ENCODE measurements around the gene UBTFL1.
A peak's percentile ranks its signal among the peaks of the same experiment; 100 is the strongest.
"Not testable (repeated sequence)": the region's sequence is repeated elsewhere in the genome, so short reads cannot be mapped to it uniquely, and the experiment has no call there.

The UBTFL1 gene

GRCh38 chr11:90085650-90086049, at the start of gene UBTFL1:
Gene UBTFL1, plus strand, starts transcription at chr11:90085950. Its CDS starts 0 bp downstream, at chr11:90085950.
- not testable (repeated sequence) for DNase-seq (ENCODE audit: low read depth, low spot score)

GRCh38 chr11:90051591-90052209, 34.0 kb upstream of the UBTFL1 start:
- not testable (repeated sequence) for DNase-seq (ENCODE audit: low read depth, low spot score)

DNA sequence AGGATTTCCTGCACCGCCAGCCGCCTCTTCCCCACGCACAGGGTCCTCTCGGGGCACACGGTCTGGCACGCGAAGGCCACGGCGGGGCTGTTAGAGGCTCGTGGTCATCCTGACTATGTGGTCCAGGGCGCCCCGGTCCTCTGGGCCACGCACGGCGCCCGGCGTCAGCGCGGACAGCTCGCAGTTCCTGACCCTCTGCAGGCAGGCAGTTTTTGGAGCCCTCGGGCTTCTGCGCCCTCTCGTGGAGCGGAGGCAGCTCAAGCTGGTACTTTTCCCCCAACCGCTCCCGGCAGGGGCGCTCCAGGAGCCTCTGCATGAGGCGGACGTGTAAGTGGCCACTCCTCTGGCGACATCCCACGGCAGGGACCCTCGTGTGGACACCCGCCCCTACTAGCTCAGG, 33.4 kb upstream of the UBTFL1 start:
- DNase-seq (ENCODE audit: low read depth, low spot score) = not testable (repeated sequence)

DNA sequence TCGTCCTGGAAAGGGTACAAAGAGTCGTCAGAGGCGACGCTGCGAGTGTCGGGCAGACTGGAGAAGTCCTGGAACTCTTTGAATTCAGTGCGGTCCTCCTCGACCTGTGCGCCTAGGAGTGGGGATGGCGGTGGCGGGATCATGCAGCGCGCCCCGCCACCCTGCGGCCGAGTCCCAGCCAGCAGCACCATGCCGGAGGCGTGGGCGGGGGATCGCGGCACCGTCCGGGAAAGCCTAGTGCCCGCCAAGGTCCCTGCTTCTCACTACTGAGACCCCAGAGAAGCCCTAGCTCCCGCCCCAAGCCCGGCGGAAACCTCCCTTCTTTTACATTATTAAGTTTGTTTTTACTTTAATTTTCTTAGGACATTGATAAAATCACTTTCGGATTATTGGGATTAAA, 32.2 kb upstream of the UBTFL1 start:
- peak; percentile 0 for DNase-seq (ENCODE audit: low read depth, low spot score)

DNA sequence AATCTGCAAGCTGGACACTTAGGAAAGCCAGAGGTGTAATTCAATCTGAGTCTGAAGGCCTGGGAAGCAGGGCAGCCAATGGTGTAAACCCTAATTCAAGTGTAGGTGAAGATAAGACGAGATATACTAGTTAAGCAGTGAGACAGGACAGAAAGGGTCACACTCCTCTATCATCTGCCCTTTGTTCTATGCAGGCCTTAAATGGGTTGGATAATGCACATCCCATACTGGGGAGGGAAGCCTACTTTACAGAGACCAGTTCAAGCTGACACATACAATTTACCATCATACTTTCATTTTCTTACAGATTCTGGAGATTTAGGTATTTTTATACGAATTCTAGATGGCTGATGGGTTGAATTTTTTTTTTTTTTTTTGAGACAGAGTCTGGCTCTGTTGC, 3.0 kb downstream of the UBTFL1 start:
- not testable (repeated sequence) for DNase-seq (ENCODE audit: low read depth, low spot score)

DNA sequence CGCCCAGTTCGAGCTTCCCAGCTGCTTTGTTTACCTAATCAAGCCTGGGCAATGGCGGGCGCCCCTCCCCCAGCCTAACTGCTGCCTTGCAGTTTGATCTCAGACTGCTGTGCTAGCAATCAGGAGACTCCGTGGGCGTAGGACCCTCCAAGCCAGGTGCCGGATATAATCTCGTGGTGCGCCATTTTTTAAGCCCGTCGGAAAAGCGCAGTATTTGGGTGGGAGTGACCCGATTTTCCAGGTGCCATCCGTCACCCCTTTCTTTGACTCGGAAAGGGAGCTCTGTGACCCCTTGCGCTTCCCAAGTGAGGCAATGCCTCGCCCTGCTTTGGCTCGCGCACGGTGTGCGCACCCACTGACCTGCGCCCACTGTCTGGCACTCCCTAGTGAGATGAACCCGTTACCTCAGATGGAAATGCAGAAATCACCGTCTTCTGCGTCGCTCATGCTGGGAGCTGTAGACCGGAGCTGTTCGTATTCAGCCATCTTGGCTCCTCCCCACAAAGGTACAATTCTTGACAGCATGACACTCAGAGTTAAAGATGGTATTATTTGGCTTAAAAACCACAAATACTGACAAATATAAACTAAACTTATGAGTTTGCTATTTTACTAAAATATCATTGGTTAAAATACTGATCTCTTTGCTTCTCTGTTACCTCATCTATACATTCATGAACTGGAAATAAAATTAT, 9.6 kb downstream of the UBTFL1 start:
- DNase-seq (ENCODE audit: low read depth, low spot score) = not testable (repeated sequence)

GRCh38 chr11:90098261-90098660, 12.5 kb downstream of the UBTFL1 start:
- not testable (repeated sequence) for DNase-seq (ENCODE audit: low read depth, low spot score)

GRCh38 chr11:90100431-90100830, 14.7 kb downstream of the UBTFL1 start:
- DNase-seq (ENCODE audit: low read depth, low spot score) = no peak

GRCh38 chr11:90113541-90113940, 27.8 kb downstream of the UBTFL1 start:
- no peak for DNase-seq (ENCODE audit: low read depth, low spot score)

DNA sequence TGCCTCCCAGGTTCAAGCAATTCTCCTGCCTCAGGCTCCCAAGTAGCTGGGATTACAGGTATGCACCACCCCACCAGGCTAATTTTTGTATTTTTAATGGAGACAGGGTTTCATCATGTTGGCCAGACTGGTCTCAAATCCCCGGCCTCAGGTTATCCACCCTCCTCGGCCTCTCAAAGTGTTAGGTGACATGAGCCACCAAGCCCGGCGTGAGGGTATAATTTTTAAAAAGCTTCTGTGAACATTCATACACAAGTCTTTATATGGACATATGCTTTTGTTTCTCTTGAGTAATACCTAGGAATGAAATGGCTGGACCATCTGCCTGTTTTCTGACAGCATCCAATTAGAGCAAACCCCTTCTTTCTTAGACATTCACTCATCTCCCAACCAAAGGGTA, 34.4 kb downstream of the UBTFL1 start:
- no peak for DNase-seq (ENCODE audit: low read depth, low spot score)

DNA sequence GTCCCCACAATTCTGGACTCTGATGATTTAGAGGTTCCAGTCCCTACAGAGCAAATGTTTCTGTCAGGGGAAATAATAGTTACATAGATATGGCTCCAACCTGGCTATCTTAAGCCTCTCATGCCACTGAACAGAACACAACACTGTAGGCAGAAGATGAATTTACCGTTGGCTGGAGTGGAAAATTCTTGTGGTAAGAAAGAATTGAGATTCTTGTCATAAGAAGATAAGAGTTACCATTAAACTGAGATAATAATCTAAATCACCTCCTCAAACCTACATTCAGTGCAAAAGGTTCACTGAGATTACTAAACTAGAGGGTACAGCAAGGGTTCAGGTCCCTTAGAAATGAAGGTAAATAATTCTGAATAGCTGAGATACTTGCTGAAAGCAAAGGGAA, 38.6 kb downstream of the UBTFL1 start:
- no peak for DNase-seq (ENCODE audit: low read depth, low spot score)

GRCh38 chr11:90124946-90125345, 39.2 kb downstream of the UBTFL1 start:
- DNase-seq (ENCODE audit: low read depth, low spot score) = no peak

- DNase-seq (ENCODE audit: low read depth, low spot score) = peak; percentile 11
Measured at GRCh38 chr11:90133560-90134477, 48.1 kb downstream of the UBTFL1 start.

DNA sequence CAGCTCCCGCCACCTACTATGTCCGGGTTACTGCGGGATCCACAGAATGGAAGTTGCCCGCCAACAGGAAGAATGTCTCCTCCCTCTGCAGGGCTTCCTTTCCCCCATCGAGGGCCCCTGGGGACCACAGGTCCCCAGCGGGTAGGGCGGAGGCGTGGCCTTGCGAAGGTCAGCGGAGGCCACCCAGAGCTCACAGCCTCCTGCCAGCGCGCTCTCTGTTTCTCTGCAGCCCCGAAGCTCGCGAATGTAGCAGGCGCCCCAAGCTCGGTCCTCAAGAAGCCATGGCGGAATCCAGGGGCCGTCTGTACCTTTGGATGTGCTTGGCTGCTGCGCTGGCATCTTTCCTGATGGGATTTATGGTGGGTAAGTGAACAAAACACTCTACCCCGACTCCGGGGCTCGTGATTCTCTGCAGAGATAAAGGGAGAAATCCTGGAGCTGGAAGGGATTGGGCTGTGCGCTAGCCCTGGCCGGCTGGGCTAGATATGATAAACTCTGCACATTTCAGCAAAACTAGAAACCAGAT, 48.8 kb downstream of the UBTFL1 start, which contains the start of gene NAALAD2:
Gene NAALAD2, plus strand, starts transcription at position 186 of the 526 bp plus-strand sequence. Its CDS starts 96 bp downstream, at position 282.
- DNase-seq (ENCODE audit: low read depth, low spot score) = peak; percentile 87

GRCh38 chr11:90135016-90135415, 49.3 kb downstream of the UBTFL1 start:
- no peak for DNase-seq (ENCODE audit: low read depth, low spot score)
